GM18909 (cell line): ENCODE data around the gene ZNF549.
"Not testable (repeated sequence)": the region's sequence is repeated elsewhere in the genome, so short reads cannot be mapped to it uniquely, and the experiment has no call there.

Source experiments
- ATAC-seq: cut with Tn5 transposase; IDR thresholded peaks from one replicate; pipeline ENCODE4 v1.9.1; 2021; ENCODE audit warnings: mild to moderate bottlenecking; ENCODE audit not compliant: unreplicated experiment, poor library complexity

The ZNF549 gene

DNA sequence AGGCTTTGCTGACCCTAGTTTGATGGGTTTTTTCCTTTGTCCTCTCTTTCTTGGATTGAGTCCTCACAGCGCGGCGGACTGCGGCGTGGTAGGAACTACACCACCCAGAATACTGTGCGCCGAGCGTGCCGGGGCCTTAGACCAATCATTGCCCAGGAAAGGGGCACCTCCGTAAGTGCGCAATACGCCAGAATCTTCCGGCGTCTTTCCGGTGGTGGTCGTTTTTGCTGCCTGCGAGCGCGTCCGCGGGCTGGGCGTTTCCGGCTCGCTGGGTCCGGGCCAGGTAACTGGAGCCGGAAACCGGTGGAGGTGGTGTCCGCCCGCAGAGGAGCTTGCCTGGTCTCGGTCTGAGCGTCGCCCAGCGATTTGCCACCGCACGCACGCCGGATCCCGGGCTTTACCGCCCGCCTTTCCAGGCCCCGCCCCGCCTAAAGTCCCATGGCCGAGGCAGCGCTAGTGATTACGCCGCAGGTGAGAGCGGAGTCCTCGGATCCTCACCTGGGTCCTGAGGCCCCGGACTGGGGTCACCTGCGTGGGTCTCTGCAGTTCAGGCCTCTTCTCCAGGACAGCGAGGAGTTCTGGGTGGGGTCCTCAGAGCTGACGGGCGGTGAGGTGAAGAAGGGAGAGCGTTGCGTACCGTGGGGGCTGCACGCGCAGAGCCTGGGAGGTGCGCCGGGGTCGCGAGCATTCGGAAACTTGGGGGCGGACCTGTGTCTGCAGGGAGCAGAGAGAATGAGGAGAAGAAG is at the start of gene ZNF549:
Gene ZNF549, plus strand, starts transcription at position 221 of the 746 bp plus-strand sequence. Its CDS starts 218 bp downstream, at position 439.
- ATAC-seq = peak; percentile 98

DNA sequence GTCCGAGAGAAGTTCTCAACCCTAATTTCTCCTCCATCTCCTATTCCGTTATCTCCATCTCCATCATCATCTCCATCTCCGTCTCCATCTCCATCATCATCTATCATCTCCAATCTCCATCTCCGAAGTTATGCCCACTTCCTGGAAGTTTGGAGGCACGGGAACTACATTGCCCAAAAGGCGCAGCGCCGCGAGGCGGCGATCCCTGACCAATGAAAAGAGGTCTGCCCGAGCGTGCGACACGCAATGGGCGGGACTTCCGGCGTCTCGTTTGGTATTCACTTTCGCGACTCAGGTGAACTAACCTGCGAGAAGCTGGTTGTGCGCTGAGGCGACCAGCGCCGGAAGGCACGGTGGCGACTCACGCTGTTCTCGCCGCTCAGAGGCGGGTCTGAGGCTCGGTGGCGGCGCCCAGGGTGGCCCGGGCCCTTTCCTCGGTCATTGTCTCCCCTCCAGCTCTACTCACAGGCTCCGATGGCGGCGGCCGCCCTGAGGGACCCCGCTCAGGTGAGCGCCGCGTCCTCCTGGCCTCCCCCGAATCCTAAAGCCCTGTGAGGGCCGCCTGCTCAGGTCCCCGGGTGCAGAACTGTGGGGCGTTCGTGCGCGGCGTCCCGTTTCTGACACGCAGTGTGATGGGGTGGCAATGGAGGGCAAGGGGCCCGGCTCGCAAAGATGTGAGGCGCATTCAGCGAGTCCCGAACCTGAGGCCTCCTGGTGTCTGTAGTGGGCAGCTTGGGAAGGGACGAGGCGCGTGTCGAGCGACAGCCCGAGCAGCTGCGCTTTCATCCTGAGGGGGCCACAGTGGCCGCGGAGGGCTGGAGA is 39.5 kb upstream of the ZNF549 start, which contains the start of gene ZNF419:
Gene ZNF419, plus strand, starts transcription at position 274 of the 822 bp plus-strand sequence. Its CDS starts 201 bp downstream, at position 475.
- peak; percentile 92 for ATAC-seq

DNA sequence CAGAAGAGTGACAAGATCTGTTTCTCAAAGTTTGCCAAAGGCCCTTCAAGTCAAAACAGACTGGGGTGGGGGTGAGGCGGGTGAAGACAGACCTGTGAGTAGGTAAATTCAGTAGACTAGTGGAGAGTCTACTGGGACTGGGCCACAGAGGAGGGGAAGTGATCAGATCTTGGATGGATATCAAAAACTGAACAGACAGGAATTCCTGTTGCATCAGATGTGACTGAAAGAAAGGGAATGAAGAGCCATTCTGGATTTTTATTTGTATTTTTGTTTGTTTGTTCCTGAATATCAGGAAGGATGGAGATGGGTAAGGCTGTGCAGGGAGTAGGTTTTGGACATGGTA is 38.9 kb upstream of the ZNF549 start:
- ATAC-seq = not testable (repeated sequence)

DNA sequence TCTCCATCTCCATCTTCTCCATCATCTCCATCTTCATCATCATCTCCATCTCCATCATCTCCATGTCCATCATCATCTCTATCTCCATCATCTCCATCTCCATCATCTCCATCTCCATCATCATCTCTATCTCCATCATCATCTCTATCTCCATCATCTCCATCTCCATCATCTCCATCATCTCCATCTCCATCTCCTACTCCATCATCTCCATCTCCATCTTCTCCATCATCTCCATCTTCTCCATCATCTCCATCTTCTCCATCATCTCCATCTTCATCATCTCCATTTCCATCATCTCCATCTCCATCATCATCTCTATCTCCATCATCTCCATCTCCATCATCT is 27.9 kb upstream of the ZNF549 start:
- not testable (repeated sequence) for ATAC-seq

DNA sequence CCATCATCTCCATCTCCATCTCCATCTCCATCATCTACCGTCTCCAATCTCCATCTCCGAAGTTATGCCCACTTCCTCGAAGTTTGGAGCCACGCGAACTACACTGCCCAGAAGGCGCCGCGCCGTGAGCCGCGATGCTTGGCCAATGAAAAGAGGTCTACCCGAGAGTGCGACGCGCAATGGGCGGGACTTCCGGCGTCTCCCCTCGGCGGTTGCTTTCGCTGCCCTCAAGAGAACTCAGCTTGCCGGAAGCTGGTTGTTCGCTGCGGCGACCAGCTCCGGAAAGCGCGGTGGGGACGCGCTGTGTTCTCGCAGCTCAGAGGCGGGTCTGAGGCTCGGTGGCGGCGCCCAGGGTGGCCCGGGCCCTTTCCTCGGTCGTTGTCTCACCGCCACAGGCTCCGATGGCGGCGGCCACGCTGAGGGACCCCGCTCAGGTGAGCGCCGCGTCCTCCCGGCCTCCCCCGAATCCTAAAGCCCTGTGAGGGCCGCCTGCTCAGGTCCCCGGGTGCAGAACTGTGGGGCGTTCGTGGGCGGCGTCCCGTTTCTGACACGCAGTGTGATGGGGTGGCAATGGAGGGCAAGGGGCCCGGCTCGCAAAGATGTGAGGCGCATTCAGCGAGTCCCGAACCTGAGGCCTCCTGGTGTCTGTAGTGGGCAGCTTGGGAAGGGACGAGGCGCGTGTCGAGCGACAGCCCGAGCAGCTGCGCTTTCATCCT is 27.3 kb upstream of the ZNF549 start, which contains the start of gene ZNF773:
Gene ZNF773, plus strand, starts transcription at position 259 of the 716 bp plus-strand sequence. Its CDS starts 143 bp downstream, at position 402.
- peak; percentile 99 for ATAC-seq

DNA sequence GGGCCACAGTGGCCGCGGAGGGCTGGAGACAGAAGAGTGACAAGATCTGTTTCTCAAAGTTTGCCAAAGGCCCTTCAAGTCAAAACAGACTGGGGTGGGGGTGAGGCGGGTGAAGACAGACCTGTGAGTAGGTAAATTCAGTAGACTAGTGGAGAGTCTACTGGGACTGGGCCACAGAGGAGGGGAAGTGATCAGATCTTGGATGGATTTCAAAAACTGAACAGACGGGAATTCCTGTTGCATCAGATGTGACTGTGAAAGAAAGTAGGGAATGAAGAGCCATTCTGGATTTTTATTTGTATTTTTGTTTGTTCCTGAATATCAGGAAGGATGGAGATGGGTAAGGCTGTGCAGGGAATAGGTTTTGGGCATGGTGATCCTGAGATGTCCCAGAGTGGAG is 26.8 kb upstream of the ZNF549 start:
- not testable (repeated sequence) for ATAC-seq

DNA sequence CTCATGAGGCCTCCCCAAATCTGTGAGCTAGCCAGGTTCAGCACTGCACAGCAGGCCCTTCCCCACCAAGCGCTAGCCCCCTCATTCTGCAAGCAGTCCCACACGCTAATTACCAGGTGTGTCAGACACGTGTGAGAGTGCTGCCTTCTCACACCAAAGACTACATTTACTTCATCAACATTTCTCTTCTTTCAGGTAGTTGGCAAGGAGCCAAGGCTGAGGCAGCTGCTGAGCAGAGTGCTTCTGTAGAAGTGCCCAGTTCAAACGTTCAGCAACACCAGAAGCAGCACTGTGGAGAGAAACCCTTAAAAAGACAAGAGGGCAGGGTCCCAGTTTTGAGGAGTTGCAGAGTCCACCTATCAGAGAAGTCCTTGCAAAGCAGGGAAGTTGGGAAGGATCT is 21.0 kb upstream of the ZNF549 start:
- no peak for ATAC-seq

DNA sequence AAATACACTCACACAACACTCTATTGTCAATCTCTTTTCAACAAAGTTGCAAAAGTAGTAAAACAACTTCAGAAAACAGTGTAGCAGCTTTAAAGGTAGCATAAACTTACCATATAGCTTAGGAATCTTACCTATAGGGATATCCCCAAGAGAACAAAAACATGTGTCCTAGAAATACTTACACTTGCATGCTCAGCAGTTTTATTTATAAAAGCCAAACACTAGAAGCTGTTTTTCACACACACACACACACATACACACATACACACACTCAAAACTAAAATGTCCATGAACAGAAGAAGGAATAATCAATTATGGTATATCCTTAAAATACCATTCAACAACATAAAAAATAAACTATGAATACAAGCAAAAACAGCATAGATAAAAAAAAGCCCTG is 15.7 kb upstream of the ZNF549 start:
- ATAC-seq = no peak

DNA sequence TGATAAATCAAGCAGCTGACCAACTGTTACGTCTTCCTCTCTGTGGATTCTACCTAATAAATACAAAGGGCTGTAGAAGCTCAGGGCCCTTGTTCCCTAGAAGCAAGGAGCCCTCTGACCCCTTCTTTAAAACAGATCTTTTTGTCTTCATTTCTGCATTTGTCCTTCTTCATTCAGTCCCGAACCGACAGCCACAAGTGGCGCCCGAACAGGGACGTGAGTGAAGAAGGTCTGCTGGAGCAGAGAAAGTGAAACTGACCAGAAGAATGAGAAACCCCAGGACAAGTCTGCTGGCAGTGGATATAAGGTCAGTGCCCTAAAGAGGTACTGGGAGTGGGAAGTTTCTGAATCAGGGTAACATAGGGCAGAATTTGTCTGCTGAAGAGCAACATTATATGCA is 14.3 kb upstream of the ZNF549 start:
- ATAC-seq = no peak

DNA sequence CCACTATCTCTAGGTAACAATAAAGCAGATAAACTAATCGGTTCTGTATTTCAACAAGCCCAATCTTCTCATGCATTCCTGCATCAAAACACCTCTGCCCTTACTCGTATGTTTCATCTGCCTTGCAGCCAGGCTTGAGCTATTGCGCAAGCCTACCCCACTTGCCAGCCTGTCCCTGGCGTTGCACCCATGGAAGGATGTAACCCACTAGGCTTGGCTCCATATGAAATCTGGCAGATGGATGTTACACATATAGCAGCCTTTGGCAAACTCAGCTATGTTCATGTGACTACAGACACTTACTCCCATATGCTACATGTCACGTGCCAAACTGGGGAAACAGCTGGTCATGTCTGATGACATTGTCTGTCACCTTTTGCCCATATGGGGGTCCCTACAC is 11.9 kb upstream of the ZNF549 start:
- no peak for ATAC-seq

DNA sequence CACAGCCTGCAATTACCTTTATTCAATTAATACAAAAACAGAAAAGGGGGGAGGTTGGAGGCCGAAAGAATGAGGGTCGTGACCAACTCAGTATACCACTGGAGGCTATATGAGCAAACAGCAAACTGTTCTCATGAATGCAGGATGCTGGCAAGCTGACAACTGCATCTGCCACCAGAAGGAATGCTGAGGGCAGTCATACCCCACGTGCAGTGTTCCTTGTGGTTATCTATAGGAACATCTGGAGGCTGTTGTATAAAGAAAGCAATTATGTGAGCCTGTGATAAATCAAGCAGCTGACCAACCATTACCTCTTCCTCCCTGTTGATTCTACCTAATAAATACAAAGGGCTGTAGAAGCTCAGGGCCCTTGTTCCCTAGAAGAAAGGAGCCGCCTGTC is 9.1 kb upstream of the ZNF549 start:
- not testable (repeated sequence) for ATAC-seq

DNA sequence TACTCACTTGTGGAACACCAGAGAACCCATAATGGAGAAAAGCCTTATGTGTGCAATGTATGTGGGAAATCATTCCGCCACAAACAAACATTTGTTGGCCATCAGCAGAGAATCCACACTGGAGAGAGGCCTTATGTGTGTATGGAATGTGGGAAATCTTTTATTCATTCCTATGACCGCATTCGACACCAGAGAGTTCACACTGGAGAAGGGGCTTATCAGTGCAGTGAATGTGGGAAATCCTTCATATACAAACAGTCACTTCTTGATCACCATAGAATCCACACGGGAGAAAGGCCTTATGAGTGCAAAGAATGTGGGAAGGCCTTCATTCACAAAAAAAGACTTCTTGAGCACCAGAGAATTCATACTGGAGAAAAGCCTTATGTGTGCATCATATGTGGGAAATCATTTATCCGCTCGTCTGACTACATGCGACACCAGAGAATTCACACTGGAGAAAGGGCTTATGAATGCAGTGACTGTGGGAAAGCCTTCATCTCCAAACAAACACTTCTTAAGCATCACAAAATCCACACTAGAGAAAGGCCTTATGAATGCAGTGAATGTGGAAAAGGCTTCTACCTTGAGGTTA is 10.9 kb downstream of the ZNF549 start:
- no peak for ATAC-seq

DNA sequence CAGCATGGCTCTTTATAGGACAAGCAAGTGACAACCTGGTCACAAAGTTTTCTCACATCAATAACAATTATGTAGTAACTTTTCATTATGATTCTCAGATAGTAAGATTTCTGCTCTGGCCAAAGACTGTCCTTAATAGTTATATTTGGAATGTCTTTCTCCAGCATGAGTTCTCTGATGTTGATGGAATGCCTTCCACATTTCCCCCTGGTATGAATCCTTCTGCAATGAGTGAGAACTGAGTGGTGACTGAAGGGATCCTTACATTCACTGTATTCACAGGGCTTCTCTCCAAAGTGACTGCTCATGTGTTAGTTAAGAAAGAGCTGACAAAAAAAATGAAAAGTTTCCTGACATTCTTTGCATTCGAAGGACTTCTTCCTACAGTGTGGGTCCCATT is 19.4 kb downstream of the ZNF549 start:
- no peak for ATAC-seq

DNA sequence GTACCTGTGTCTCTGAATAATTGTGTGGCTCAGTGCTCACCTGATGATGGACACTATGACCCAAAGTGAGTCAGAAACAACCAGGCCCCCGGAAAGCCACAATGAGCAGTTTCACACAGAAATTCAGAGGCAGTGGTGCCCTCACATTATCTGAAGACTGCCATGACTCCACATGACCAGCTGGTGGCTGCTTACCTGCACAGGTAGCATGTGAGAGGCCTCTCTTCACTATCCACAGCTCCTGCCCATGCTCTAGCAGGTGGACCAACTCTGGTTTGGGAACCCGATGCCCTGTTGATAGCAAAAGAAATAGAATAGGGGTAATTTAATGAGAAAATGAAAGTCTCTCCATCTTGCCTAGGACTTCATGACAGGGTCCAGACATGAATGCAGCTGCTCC is 25.3 kb downstream of the ZNF549 start:
- no peak for ATAC-seq

DNA sequence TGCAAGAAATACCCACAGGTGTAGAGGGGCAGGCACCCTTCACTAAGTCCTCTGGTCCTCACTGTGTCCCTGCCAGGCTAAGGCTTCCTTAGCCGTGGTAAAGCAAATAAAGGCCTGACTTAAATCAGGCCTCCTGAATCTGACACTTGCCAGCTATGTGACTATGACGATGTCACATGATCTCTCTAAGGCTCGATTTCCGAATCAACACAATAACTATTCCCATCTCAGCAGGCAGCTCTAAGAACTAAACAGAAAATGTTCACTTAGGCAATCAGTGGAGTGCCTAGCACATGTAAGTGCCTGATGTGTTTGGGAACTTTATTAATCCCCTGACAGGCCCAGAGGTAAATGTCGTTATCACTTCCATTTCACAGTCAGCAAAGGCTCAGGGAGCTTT is 30.5 kb downstream of the ZNF549 start:
- ATAC-seq = no peak

DNA sequence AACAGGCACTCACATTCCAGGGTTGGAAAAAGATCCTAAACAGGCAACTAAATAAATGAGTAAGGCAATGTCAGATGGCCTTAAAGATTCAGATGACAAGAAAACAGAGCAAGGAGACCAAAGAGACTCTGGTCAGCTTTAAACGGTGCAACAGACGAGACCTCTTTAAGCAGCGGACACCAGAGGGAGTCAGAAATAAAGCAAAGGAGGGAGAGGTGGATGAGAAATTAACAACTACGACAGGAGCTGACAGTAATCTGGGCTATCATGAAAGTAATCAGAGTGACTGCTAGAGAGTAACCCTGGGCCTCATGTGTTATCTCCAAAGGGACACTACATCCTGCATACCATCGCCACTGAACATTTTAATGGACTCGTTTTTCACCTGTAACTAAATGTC is 31.4 kb downstream of the ZNF549 start:
- ATAC-seq = no peak

DNA sequence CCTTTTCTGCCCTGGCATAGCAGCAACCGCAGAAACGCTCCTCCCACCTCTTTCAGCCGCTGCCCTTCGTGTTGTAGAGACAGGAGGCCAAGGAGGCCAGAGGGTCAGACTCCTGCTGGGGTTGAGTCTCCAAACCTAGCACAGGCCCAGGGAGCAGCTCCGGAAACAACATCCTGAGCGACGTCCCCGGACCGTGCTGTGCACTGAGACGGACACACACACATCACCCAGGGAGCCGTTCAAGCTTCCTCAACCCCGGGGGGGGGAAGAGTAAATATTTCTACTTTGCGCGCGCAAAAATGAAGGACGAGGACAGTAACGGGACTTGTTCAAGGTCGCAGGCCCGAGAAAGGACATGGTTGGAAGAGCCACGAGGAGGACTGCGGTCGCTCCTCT is 31.9 kb downstream of the ZNF549 start:
- ATAC-seq = peak; percentile 20

DNA sequence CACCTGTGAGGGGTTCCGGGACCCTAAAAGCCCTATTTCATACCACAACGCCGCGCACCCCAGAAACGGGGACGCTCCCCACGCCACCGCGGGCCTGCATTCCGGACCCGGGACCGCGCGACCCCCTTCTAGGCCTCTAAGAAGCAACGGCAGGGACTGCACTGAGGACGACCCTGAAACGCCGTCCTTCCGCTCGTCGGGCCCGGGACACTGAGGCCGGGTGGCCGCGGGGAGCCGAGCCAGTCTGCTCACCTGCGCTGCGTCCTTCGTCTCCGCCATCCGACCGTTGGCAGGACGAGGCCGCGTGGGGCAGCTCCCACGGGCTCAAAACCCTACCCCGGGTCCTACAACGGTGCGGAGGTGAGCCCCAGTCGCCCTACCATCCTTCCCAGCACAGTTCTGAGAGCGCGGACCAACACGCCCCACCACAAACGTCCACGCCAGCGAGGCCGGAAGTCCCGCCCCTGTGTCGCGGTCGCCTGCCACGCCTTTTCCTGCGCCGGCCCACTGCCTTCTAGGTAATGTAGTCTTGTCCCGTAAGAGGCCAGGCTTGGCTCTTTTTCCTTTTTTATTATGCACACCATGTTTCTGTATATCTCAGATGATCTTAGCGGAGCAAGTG is 32.4 kb downstream of the ZNF549 start, which contains the start of gene ZNF550:
Gene ZNF550, minus strand, starts transcription at position 460 of the 622 bp plus-strand sequence. Its CDS starts 181 bp downstream, at position 279.
- ATAC-seq = peak; percentile 97

DNA sequence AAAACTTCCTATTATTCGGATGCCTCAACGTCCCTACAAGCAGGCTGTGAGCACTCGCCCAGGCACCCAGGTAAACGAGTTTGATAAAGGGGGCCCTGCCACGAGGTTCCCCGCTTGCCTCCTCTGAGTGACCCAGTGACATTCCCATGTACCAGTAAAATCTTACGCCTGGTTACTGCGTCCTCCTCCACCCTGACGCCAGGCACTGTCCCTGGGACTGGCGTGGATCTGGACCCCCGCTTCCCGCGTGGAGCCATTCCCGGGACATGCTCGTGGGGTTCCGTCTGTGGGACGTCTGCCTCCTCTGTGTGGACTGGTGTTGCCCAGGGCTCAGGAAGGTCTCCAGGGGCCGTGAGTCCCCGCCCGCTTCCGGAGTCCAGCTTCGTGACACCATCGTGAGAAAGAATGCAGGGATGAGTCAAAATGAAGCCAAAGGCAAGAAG is 32.9 kb downstream of the ZNF549 start:
- ATAC-seq = no peak

DNA sequence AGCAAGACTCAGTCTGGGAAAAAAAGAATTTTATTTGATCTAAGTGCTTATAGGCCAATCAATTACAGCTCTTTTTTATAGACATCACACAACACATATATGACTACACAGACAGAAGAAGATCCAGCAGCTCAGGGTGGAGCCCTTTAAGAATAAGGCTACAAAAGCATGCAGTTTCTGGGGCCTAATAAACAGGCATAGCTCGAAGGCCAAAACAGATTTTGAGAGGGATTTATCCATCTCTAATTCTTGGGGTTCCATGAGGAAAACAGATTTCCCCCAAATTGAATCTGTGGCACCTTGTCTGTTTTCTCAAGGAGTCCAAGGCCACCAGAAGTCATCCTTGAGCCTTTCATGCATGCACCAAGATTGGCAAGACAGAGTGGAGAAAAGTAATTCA is 36.4 kb downstream of the ZNF549 start:
- ATAC-seq = no peak
